Esophagus squamous epithelium (tissue), 4 donors: ENCODE measurements around the gene THADA.

Source experiments
- POLR2A ChIP-seq, 4 donors: fragments of 450-650 bp; IDR thresholded peaks; one replicate each; pipeline ENCODE4 v1.6.1; 2017; ENCODE audit warnings: antibody characterized with exemption in 4 of 4, mild to moderate bottlenecking in 4 of 4, moderate library complexity in 3 of 4
- TF ChIP-seq, protein P1 (sequence below), 6 experiments: fragments of 450-650 bp in 4 of 6; fragments of 200-600 bp in 2 of 6; sonication (generic) in 2 of 6; IDR thresholded peaks; one replicate each; pipeline ENCODE4 v1.5.1; 2016 to 2019; ENCODE audit warnings: antibody characterized with exemption in 6 of 6, mild to moderate bottlenecking in 4 of 6, moderate library complexity in 4 of 6

DNA sequence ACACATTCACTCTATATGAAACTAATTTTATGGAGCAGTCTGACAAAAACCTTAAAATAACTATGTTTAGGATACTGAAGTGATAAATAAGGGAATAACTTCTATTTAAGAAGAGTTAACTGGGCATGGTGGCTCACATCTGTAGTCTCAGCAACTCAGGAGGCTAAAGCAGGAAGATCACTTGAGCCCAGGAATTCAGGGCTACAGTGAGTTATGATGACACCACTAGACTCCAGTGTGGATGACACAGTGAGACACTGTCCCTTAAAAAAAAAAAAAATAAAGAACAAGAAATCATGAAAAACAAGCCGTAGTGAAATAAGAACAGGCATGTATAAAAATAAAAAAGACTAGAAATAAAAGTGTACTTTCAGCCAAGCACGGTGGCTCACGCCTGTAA lies 82.0 kb downstream of the THADA start:
- no peak for TF ChIP-seq POLR2A (IDR thresholded peaks at IDR 0.05)
- TF ChIP-seq, protein P1, sequence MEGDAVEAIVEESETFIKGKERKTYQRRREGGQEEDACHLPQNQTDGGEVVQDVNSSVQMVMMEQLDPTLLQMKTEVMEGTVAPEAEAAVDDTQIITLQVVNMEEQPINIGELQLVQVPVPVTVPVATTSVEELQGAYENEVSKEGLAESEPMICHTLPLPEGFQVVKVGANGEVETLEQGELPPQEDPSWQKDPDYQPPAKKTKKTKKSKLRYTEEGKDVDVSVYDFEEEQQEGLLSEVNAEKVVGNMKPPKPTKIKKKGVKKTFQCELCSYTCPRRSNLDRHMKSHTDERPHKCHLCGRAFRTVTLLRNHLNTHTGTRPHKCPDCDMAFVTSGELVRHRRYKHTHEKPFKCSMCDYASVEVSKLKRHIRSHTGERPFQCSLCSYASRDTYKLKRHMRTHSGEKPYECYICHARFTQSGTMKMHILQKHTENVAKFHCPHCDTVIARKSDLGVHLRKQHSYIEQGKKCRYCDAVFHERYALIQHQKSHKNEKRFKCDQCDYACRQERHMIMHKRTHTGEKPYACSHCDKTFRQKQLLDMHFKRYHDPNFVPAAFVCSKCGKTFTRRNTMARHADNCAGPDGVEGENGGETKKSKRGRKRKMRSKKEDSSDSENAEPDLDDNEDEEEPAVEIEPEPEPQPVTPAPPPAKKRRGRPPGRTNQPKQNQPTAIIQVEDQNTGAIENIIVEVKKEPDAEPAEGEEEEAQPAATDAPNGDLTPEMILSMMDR (IDR thresholded peaks at IDR 0.05): no peak
